GM23248 (cell line): ENCODE results near the gene TRIM54.

Experiments used
- EZH2 ChIP-seq: fragments of 200-600 bp; sonication (generic); IDR thresholded peaks from 2 replicates; pipeline ENCODE4 v1.6.1; 2018; ENCODE audit warnings: antibody characterized with exemption, mild to moderate bottlenecking; ENCODE audit not compliant: insufficient read depth, poor library complexity, severe bottlenecking
- EZH2phosphoT487 ChIP-seq: fragments of 200-600 bp; sonication (generic); IDR thresholded peaks from 2 replicates; pipeline ENCODE4 v1.6.1; 2018; ENCODE audit warnings: antibody characterized with exemption, moderate library complexity, mild to moderate bottlenecking, low read depth; ENCODE audit not compliant: insufficient read depth

- TF ChIP-seq EZH2phosphoT487 (no peak), EZH2 (no peak)
These were observed 45.6 kb upstream of the TRIM54 start for GRCh38 chr2:27236626-27237025.
